ENCODE results near the gene SLC38A10. TPM values are rescaled to one million over a fixed set of nuclear protein-coding genes. Genes with fewer than 3 reads are reported as not detected.

SLC38A10 gene
- total and polyA plus RNA-seq, 2 of the 13 experiments (the other 11 are each of a cell fraction or from before 2014, with no cell fraction given), result 23.4 to 55.8 TPM

DNA sequence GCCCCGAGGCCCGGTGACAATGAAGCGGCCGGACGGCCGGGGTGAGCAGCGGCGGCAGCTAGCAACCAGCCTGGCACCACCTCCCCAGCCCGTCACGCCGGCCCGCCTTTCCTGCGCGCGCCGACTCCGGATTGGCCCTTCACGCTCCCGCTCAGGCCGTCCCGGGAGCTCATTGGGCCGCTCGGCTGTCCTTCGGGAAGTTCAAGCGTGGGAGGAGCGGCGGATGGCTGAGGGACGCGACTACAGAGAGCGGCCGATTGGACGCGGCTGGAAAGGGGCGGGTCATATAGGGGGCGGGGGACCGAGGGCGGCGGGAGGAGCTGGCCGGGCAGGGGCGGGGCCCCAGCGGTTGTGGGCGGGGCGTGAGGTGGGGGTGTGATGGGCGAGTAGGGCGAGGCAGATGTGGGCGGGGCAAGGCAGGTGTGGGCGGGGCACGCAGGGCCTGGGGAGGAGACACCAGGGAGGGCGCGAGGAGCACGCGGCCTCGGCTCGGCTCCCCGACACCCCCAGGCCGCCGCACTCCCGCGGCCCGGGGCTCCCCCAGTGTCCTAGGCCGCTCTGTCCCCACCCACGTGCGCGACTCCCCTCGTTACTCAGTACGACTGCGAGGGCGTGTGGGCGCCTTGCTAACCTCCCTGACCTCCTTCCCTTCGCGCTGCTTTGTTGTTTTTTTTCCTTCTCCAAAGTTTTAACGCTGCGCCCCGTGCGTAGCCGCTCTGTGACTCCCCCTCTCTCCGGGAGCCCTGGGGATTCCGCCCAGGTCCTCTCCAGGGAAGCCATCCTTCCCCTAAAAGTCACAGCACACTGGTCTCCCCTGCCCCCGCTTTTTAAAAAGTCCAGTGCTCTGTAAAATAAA lies 72.0 kb downstream of the SLC38A10 start, which contains the start of gene CEP131 (continued):
- TF ChIP-seq, protein P1, sequence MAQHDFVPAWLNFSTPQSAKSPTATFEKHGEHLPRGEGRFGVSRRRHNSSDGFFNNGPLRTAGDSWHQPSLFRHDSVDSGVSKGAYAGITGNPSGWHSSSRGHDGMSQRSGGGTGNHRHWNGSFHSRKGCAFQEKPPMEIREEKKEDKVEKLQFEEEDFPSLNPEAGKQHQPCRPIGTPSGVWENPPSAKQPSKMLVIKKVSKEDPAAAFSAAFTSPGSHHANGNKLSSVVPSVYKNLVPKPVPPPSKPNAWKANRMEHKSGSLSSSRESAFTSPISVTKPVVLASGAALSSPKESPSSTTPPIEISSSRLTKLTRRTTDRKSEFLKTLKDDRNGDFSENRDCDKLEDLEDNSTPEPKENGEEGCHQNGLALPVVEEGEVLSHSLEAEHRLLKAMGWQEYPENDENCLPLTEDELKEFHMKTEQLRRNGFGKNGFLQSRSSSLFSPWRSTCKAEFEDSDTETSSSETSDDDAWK (CRISPR knock-in tag; IDR thresholded peaks at IDR 0.05), result no peak
- TF ChIP-seq ZNF670 (CRISPR knock-in tag; IDR thresholded peaks at IDR 0.05; ENCODE audit: borderline replicate concordance) (peak; percentile 76; the same call in 1 of the 2 replicates), IKZF1 (IDR thresholded peaks at IDR 0.05) (no peak), MTA1 (CRISPR knock-in tag; IDR thresholded peaks at IDR 0.05; ENCODE audit: borderline replicate concordance) (no peak), ZC3H4 (CRISPR knock-in tag; IDR thresholded peaks at IDR 0.05; ENCODE audit: borderline replicate concordance) (0 out of 2 replicates have a peak, but pooled peaks have one; percentile 27), NFKBIZ (CRISPR knock-in tag; IDR thresholded peaks at IDR 0.05) (peak; percentile 57; the same call in 1 of the 2 replicates), CBX1 (IDR thresholded peaks at IDR 0.05; ENCODE audit: low read depth) (peak; percentile 19), ERF (CRISPR knock-in tag; IDR thresholded peaks at IDR 0.05) (peak; percentile 91)
- TF ChIP-seq, protein P2, sequence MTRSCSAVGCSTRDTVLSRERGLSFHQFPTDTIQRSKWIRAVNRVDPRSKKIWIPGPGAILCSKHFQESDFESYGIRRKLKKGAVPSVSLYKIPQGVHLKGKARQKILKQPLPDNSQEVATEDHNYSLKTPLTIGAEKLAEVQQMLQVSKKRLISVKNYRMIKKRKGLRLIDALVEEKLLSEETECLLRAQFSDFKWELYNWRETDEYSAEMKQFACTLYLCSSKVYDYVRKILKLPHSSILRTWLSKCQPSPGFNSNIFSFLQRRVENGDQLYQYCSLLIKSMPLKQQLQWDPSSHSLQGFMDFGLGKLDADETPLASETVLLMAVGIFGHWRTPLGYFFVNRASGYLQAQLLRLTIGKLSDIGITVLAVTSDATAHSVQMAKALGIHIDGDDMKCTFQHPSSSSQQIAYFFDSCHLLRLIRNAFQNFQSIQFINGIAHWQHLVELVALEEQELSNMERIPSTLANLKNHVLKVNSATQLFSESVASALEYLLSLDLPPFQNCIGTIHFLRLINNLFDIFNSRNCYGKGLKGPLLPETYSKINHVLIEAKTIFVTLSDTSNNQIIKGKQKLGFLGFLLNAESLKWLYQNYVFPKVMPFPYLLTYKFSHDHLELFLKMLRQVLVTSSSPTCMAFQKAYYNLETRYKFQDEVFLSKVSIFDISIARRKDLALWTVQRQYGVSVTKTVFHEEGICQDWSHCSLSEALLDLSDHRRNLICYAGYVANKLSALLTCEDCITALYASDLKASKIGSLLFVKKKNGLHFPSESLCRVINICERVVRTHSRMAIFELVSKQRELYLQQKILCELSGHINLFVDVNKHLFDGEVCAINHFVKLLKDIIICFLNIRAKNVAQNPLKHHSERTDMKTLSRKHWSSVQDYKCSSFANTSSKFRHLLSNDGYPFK (CRISPR knock-in tag; IDR thresholded peaks at IDR 0.05; ENCODE audit: borderline replicate concordance), result no peak
- TF ChIP-seq, protein P3, sequence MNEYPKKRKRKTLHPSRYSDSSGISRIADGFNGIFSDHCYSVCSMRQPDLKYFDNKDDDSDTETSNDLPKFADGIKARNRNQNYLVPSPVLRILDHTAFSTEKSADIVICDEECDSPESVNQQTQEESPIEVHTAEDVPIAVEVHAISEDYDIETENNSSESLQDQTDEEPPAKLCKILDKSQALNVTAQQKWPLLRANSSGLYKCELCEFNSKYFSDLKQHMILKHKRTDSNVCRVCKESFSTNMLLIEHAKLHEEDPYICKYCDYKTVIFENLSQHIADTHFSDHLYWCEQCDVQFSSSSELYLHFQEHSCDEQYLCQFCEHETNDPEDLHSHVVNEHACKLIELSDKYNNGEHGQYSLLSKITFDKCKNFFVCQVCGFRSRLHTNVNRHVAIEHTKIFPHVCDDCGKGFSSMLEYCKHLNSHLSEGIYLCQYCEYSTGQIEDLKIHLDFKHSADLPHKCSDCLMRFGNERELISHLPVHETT (CRISPR knock-in tag; conservative IDR thresholded peaks at IDR 0.05), result no peak
- TF ChIP-seq, protein P4, sequence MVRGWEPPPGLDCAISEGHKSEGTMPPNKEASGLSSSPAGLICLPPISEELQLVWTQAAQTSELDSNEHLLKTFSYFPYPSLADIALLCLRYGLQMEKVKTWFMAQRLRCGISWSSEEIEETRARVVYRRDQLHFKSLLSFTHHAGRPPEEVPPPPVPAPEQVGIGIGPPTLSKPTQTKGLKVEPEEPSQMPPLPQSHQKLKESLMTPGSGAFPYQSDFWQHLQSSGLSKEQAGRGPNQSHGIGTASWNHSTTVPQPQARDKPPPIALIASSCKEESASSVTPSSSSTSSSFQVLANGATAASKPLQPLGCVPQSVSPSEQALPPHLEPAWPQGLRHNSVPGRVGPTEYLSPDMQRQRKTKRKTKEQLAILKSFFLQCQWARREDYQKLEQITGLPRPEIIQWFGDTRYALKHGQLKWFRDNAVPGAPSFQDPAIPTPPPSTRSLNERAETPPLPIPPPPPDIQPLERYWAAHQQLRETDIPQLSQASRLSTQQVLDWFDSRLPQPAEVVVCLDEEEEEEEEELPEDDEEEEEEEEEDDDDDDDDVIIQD (CRISPR knock-in tag; IDR thresholded peaks at IDR 0.05; ENCODE audit: low read depth), result no peak
- TF ChIP-seq, protein P5, sequence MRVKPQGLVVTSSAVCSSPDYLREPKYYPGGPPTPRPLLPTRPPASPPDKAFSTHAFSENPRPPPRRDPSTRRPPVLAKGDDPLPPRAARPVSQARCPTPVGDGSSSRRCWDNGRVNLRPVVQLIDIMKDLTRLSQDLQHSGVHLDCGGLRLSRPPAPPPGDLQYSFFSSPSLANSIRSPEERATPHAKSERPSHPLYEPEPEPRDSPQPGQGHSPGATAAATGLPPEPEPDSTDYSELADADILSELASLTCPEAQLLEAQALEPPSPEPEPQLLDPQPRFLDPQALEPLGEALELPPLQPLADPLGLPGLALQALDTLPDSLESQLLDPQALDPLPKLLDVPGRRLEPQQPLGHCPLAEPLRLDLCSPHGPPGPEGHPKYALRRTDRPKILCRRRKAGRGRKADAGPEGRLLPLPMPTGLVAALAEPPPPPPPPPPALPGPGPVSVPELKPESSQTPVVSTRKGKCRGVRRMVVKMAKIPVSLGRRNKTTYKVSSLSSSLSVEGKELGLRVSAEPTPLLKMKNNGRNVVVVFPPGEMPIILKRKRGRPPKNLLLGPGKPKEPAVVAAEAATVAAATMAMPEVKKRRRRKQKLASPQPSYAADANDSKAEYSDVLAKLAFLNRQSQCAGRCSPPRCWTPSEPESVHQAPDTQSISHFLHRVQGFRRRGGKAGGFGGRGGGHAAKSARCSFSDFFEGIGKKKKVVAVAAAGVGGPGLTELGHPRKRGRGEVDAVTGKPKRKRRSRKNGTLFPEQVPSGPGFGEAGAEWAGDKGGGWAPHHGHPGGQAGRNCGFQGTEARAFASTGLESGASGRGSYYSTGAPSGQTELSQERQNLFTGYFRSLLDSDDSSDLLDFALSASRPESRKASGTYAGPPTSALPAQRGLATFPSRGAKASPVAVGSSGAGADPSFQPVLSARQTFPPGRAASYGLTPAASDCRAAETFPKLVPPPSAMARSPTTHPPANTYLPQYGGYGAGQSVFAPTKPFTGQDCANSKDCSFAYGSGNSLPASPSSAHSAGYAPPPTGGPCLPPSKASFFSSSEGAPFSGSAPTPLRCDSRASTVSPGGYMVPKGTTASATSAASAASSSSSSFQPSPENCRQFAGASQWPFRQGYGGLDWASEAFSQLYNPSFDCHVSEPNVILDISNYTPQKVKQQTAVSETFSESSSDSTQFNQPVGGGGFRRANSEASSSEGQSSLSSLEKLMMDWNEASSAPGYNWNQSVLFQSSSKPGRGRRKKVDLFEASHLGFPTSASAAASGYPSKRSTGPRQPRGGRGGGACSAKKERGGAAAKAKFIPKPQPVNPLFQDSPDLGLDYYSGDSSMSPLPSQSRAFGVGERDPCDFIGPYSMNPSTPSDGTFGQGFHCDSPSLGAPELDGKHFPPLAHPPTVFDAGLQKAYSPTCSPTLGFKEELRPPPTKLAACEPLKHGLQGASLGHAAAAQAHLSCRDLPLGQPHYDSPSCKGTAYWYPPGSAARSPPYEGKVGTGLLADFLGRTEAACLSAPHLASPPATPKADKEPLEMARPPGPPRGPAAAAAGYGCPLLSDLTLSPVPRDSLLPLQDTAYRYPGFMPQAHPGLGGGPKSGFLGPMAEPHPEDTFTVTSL (CRISPR knock-in tag; IDR thresholded peaks at IDR 0.05; ENCODE audit: borderline replicate concordance), result no peak
- TF ChIP-seq, protein P6, sequence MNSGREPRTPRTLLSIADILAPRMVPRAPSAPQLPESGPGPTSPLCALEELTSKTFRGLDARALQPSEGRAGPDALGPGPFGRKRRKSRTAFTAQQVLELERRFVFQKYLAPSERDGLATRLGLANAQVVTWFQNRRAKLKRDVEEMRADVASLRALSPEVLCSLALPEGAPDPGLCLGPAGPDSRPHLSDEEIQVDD (CRISPR knock-in tag; IDR thresholded peaks at IDR 0.05; ENCODE audit: borderline replicate concordance), result peak; percentile 59; the same call in 1 of the 2 replicates

All from HepG2 (cell line).